T47D (cell line): ENCODE measurements around the gene C2orf92.

Source experiments
- DNase-seq, 2 experiments: peaks; one replicate each; pipeline versions ENCODE4 v3.0.0 to v3.0.0-alpha.2; 2011 to 2012; ENCODE audit warnings: low read depth in 1 of 2, low spot score in 1 of 2
- JUND ChIP-seq: IDR thresholded peaks from 2 replicates; pipeline ENCODE4 v1.6.1; 2012; ENCODE audit warnings: low read depth
- in situ Hi-C: cut with HindIII; loops from 2 replicates; pipeline ENCODE4 v1.10.0; 2016; ENCODE audit warnings: low sequenced_read_pairs, low pct_unique_long_range_greater_than_20kb

C2orf92 gene

GRCh38 chr2:97733341-97734035 lies 64.0 kb downstream of the C2orf92 start:
- TF ChIP-seq JUND, result no peak
- no peak for DNase-seq
- in situ Hi-C loops, result no loop called here

GRCh38 chr2:97734061-97735051 lies 64.8 kb downstream of the C2orf92 start:
- no peak for DNase-seq
- TF ChIP-seq JUND, result no peak
- in situ Hi-C loops, result no loop called here

GRCh38 chr2:97735161-97735561 lies 65.6 kb downstream of the C2orf92 start:
- no peak for DNase-seq
- no peak for TF ChIP-seq JUND
- in situ Hi-C loops, result no loop called here

- in situ Hi-C loops, result no loop called here
- TF ChIP-seq JUND, result no peak
- DNase-seq, result no peak
Observed at GRCh38 chr2:97736185-97736584, 66.7 kb downstream of the C2orf92 start.

- in situ Hi-C loops, result no loop called here
- no peak for TF ChIP-seq JUND
Observed at GRCh38 chr2:97736608-97737330, 67.3 kb downstream of the C2orf92 start.

GRCh38 chr2:97737421-97738178 lies 68.1 kb downstream of the C2orf92 start:
- DNase-seq, result no peak
- TF ChIP-seq JUND, result no peak
- in situ Hi-C loops, result no loop called here

More at GRCh38 chr2:97736608-97737330, 67.3 kb downstream of the C2orf92 start:
- DNase-seq, result no peak

- no peak for DNase-seq
- TF ChIP-seq JUND, result no peak
- in situ Hi-C loops, result no loop called here
Observed at GRCh38 chr2:97738179-97739019, 68.9 kb downstream of the C2orf92 start.

- no peak for TF ChIP-seq JUND
- in situ Hi-C loops, result no loop called here
- DNase-seq, result no peak
Observed at GRCh38 chr2:97739020-97739892, 69.7 kb downstream of the C2orf92 start.

GRCh38 chr2:97739893-97740245 lies 70.4 kb downstream of the C2orf92 start:
- in situ Hi-C loops, result no loop called here
- DNase-seq, result no peak
- no peak for TF ChIP-seq JUND

GRCh38 chr2:97740590-97741182 lies 71.2 kb downstream of the C2orf92 start:
- TF ChIP-seq JUND, result no peak
- in situ Hi-C loops, result no loop called here
- peak; percentile 47 to 76 for DNase-seq
